HG03521 (cell line): ENCODE results near the gene SSBP3.
"Not testable (repeated sequence)": the region's sequence is repeated elsewhere in the genome, so short reads cannot be mapped to it uniquely, and the experiment has no call there.

Experiments
- ATAC-seq: cut with Tn5 transposase; IDR thresholded peaks from one replicate; pipeline ENCODE4 v1.9.1; 2021; ENCODE audit warnings: mild to moderate bottlenecking, moderate library complexity; ENCODE audit not compliant: unreplicated experiment

Gene SSBP3

GRCh38 chr1:54253480-54253879 lies 152.7 kb downstream of the SSBP3 start:
- no peak for ATAC-seq

- ATAC-seq, result no peak
These were observed 153.7 kb downstream of the SSBP3 start for GRCh38 chr1:54252371-54252936.

DNA sequence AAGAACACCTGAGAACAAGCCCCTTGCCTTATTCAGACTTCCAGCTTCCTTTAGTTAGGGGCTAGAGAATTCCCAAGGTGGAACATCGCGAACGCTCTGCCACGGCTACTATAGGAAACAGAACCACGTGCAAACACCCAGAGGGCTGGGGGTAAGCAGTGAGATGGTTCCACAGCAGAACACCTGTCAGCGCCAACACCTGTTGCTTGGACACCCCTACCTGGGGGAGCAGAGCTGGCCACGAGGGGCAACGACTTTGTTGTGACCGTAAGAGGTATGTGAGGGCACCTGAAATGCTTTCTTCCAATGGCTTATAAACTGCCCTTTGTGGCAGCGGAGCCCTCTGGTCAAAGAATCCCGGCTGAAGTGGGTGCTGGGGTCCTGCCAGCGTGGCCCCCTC lies 155.5 kb downstream of the SSBP3 start:
- ATAC-seq, result no peak

DNA sequence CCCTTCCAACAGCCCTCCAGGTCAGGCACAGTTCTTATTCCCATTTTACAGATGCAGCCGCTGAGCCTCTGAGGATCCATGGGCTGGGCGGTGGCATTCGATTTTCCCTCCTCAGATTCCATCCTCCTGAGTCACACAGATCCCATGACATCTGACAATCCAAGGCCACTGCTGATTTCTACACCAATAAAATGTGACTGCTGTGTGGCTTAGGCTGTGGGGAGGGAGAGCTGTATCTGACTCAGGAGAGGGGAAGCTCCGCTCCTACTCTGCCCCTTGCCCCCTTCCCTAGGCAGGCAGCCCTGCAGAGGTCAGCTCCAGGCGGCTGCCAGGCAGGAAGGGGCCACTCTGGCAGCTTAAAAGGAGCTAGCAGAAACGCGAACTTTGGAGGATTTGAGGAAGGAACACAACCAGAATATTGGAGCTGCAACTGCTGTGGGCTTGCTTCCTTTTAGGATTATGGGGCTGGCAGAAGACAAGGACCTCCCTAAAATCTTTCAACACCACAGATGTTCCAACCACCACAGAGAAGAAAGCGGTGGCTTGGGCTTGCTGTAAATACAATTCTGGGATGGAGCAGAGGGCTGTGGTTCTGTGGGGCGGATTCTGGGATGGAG lies 156.3 kb downstream of the SSBP3 start:
- ATAC-seq, result no peak

GRCh38 chr1:54248966-54249365 lies 157.2 kb downstream of the SSBP3 start:
- ATAC-seq, result no peak

- no peak for ATAC-seq
These were observed 158.2 kb downstream of the SSBP3 start for GRCh38 chr1:54247863-54248515.

- ATAC-seq, result no peak
These were observed 160.0 kb downstream of the SSBP3 start for GRCh38 chr1:54246116-54246721.

- no peak for ATAC-seq
These were observed 160.7 kb downstream of the SSBP3 start for GRCh38 chr1:54245501-54245900.

GRCh38 chr1:54244655-54245054 lies 161.5 kb downstream of the SSBP3 start:
- no peak for ATAC-seq

GRCh38 chr1:54243022-54243421 lies 163.2 kb downstream of the SSBP3 start:
- no peak for ATAC-seq

DNA sequence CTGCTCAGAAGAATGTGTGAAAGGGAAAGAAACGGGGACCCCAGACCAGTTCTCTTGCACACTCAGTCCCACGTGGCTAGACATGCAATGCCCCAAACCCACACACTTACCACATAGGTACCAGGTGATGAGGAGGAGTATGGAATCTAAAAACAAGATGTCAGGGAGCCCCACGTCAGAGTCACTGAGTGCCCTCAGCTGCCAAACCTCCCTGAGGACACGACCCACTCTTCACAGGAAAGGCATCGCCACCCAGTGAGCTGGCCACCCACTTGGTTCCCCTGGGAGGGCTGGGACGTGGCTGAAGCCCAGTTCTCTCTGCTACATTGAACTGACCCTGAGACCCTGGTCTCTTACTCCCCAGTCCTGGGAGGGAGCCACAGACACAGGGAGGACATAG lies 164.8 kb downstream of the SSBP3 start:
- ATAC-seq, result no peak

DNA sequence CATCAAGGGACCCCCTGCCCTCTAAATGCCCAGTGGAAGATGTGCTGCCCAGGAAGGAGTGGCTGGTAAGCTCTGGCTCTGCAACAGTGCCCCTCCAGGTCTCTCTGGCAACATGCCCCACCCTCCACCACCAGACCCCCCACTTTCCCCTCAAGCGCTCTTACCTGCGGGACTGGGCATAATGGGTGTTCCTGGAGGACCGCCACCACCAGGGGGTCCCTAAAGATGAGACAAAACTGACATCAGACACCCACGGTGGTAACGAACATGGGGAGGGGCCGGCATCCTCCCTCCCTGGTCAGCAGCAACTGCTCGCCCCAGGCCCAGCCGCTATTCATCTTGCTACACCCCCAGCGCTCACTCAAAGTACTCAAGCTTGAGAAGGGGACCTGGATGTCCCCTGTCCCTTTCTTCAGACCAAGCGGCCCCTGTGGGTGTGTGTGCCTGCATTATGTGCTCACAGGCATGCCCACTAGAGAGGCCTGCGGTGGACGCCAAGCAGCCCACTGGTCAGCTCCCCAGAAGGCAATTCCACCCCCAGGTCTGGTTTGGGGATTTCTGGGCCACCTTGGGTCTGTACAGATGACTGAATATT lies 165.4 kb downstream of the SSBP3 start:
- no peak for ATAC-seq

- ATAC-seq, result no peak
These were observed 166.6 kb downstream of the SSBP3 start for GRCh38 chr1:54239631-54240031.

- no peak for ATAC-seq
These were observed 167.2 kb downstream of the SSBP3 start for GRCh38 chr1:54239035-54239383.

DNA sequence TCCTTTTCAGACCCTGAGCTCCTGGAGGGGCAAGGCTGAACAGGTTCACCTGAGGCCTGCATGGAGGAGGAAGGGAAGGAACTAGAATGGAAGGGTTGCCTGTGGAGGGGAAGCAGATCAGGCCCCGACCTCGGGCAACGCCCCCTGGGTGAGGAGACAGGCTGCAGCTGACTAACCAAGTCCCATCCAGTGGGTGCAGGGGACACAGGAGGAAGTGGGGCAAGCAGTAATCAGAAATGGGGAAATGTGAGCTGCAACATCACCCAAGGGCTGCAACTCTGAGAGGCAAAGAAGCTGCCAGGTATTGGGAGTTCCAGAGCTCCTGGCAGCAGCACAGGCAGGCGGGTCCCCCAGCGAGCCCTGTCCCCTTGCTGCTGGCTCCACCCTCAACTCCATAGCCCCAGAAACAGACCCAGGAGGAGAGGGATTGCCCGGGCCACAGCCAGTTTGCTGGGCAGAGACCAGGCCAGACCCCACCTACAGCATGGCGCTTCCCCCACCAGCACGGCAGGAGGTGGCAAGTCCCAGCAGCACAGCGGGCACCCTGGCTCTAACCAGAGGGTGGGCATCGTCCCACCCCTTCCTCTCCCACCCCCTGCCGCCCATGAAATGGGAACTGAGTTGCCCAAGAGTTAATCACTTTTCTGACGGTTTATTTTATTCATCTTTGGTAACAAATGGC lies 167.7 kb downstream of the SSBP3 start:
- ATAC-seq, result no peak

DNA sequence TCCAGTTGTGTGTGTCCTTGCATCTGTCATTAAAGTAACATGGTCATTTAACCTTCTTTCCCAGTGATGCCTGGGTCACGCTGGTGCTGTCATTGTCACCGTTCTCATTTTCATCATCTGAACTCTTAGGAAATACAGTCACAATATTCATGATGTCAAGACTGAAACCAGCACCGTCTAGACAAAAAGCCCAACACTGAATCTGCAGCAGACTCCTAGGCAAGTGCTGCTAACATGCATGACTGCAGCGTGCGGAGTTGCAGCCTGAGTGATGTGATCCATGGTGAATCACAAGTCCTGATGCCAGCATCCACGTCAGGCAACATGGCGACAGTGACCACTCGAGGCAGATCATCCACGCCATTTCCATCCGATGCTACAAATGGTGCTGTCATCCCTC lies 168.6 kb downstream of the SSBP3 start:
- no peak for ATAC-seq

DNA sequence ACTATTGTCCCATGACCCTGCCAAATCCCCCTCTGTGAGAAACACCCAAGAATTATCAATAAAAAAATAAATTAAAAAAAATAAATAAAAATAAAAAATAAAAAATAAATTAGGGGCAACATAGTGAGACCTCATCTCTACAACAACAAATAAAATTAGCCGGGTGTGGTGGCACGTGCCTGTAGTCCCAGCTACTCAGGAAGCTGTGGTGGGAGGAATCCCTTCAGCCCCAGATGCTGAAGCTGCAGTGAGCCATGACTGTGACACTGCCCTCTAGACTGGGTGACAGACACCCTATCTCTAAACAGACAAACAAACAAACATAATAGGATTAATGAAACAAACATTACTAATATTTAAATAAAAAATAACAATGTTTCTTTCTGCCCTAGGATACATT lies 171.9 kb downstream of the SSBP3 start:
- ATAC-seq, result no peak

- ATAC-seq, result not testable (repeated sequence)
These were observed 173.0 kb downstream of the SSBP3 start for GRCh38 chr1:54233196-54233595.

DNA sequence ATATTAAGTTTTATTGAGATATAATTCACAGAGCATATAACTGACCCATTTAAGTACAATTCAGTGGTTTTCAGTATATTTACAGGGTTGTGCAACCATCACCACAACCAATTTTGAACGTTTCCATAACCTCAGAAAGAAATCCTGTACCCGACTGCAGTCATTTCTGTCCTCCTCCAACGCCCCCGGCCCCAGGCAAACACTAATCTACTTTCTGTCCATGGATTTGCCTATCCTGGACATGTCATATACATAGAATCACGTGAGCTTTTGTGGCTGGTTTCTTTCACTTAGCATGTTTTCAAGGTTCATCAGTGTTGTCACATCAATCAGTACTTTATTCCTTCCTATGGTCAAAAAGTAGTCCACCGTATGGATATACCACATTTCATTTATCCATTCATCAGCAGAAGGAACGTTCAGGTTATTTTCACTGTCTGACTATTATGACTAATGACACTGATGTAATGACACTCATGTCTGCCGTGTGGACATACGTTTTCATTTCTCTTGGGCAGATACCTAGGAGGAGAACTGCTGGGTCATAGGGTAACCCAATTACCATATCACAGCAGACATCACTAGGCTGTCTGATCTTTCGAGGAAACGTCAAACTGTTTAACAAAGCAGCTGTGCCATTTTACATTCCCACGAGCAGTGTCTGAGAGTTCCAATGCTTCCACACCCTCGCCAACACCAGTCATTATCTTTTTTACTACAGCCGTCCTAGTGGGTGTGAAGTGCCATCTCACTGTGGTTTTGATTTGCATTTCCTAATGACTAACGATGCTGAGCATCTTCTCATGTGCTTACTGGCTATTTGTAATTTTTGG lies 175.5 kb downstream of the SSBP3 start:
- ATAC-seq, result no peak

DNA sequence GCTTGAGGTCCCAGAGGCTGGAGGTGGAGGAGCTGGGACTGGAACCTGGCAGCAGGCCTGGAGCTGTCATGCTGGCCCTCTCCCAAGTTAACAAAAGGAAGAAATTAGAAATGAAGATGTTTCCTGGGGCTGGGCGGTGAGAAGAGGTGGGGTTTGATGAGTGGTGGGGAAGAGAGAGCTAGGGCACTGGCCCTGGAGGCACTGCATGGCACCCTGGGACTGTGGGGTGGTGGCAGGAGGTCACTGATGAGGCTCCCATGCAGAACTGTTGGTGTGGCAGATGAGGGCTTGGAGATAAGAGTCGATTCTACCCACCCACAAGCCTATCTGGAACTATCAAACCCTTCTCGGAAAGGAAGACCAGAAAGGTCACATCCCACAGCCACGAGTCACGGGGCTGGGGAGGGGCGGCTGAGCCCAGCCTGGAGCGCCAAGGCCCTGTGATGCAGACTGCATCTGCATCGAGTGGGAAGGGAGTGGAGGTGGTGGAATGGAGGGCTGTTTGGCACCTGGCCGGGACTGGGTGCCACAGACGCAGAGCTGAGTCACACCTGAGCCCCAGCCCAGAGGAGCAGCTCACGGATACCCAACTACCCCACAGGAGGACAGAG lies 176.8 kb downstream of the SSBP3 start:
- no peak for ATAC-seq
